GM13976 (cell line): ENCODE data around the gene NHEJ1.
A peak's percentile ranks its signal among the peaks of the same experiment; 100 is the strongest.

Experiments used
- DNase-seq: peaks from one replicate; pipeline ENCODE4 v3.0.0; 2012; ENCODE audit warnings: low spot score
- CTCF ChIP-seq: IDR thresholded peaks from 2 replicates; pipeline ENCODE4 v1.5.1; 2012; ENCODE audit warnings: borderline replicate concordance, mild to moderate bottlenecking; ENCODE audit not compliant: insufficient read depth; ENCODE audit errors: extremely low read depth, missing control alignments, control extremely low read depth
- in situ Hi-C: fragments of 300-500 bp; cut with MboI; formaldehyde crosslinking; loops from one replicate; pipeline ENCODE4 v1.12.0; 2022; ENCODE audit warnings: low sequenced_read_pairs, mixed read lengths, inconsistent platforms; ENCODE audit not compliant: unreplicated experiment

NHEJ1 gene

GRCh38 chr2:219175928-219176817, 15.6 kb upstream of the NHEJ1 start:
- no peak for TF ChIP-seq CTCF
- peak; percentile 46 for DNase-seq
- in situ Hi-C loops = no loop called here

- no peak for DNase-seq
- in situ Hi-C loops = no loop called here
These were observed 14.9 kb upstream of the NHEJ1 start for GRCh38 chr2:219175486-219175885.

GRCh38 chr2:219174801-219175200, 14.2 kb upstream of the NHEJ1 start:
- no peak for DNase-seq
- in situ Hi-C loops = loop anchor here (25.0 kb wide), 1 partner anchor 112 kb away; the partner anchor contains the start of gene DNAJB2
- no peak for TF ChIP-seq CTCF

More at GRCh38 chr2:219175486-219175885, 14.9 kb upstream of the NHEJ1 start:
- no peak for TF ChIP-seq CTCF

- TF ChIP-seq CTCF = no peak
- no peak for DNase-seq
- in situ Hi-C loops = loop anchor here (25.0 kb wide), 1 partner anchor 113 kb away; the partner anchor contains the start of gene DNAJB2
These were observed 13.5 kb upstream of the NHEJ1 start for GRCh38 chr2:219174146-219174545.

GRCh38 chr2:219173176-219173575, 12.6 kb upstream of the NHEJ1 start:
- DNase-seq = no peak
- TF ChIP-seq CTCF = no peak
- in situ Hi-C loops = loop anchor here (25.0 kb wide), 1 partner anchor 114 kb away; the partner anchor contains the start of gene DNAJB2

GRCh38 chr2:219172231-219173154, 11.9 kb upstream of the NHEJ1 start:
- no peak for DNase-seq
- TF ChIP-seq CTCF = no peak
- in situ Hi-C loops = loop anchor here (25.0 kb wide), 1 partner anchor 115 kb away; the partner anchor contains the start of gene DNAJB2
